HS-5 (cell line): ENCODE results near the gene GLO1.

Source experiments
- DNase-seq: peaks from one replicate; pipeline ENCODE4 v3.0.0-alpha.2; 2012; ENCODE audit warnings: low read depth

GLO1 gene

GRCh38 chr6:38702558-38703397 is at the start of gene GLO1:
Gene GLO1, minus strand, starts transcription at chr6:38703145. Its CDS starts 91 bp downstream, at chr6:38703054.
- DNase-seq: peak; percentile 92

GRCh38 chr6:38750968-38751615 is 48.1 kb upstream of the GLO1 start:
- DNase-seq: no peak

DNA sequence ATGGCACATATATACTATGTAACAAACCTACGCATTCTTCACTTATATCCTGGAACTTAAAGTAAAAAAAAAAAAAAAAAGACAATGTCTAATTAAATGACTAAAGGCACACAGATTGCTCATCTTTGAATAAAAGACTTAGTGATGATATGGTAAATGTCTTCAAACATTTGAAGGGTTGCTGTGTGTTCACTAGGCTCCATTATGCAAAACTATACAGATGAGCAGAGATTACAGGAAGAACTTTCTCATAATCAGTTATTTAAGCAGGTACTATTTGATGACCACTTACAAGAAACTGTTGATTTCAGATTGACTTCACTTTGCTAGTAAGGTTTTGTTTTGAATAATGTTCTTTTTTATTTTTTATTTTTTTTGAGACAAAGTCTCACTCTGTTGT is 46.5 kb upstream of the GLO1 start:
- no peak for DNase-seq

DNA sequence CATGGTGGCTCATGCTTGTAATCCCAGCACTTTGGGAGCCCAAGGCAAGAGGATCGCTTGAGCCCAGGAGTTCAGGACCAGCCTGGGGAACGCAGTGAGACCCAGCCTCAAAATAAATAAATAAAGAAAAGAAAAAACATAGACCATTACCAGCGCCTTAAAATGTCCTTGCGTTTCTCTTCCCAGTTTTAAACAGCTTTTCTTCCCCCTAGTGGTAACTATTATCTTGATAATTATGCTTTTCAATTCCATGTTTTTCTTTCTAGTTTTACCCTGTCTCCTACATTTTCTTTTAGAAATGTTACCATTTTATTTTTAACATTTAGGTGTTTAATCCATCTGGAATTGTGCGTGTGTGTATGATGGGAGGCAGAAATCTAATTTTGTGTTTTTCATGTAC is 36.6 kb upstream of the GLO1 start:
- no peak for DNase-seq

- DNase-seq: no peak
Measured at GRCh38 chr6:38738261-38738660, 35.3 kb upstream of the GLO1 start.

GRCh38 chr6:38736951-38737350 is 34.0 kb upstream of the GLO1 start:
- no peak for DNase-seq

GRCh38 chr6:38730140-38730862 is 27.4 kb upstream of the GLO1 start:
- no peak for DNase-seq

DNA sequence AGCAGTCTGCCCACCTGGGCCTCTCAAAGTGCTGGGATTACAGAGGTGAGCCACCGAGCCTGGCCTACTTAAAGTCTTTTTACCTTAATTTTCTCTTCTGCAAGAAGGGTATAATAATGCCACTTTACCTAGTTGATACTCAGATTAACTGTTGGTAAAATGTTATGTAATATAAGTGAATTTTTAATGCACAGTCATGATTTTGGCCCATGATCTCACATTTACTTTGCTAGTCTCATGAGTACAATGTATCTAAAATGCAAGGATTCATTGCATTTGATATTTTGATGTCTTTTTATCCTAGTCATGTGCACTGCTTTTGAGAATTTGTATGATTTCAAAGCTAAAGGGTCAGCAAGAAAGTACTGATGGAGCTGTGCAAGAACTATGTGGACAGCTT is 25.3 kb upstream of the GLO1 start:
- DNase-seq: no peak

DNA sequence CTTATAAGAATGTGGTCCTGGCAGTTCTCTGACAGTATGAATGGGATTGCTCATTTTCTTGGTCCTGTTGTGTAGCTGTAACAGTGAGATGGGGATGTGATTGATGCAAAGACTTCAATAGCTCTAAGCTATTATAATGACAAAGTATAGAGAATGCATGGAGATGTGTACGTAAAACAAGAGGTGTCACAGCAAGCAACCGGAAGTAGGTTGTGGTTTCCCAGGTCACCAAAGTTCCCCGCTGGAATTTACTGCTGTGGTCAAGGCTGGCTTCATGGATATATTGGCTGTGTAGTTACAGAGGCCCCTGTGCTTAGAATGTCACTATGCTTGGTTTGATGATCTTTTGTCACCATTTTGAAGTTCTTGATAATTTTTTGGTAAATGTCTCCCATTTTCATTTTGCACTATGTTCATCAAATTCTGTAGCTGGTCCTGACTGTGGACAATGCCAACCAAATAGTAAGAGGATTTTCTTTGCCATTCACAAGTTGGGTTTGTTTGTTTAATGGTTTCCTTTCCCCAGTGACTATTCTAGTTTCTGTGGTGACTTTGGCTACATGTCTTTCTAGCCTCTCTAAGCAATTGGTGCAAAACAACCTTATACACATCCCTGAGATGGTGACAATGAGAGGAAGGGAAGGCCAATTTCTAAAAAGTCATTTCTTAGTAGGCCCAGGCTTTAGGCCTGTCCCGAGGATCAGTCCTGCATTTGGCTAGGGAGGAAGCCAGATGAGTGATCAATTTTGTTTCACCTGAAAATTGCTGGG is 22.7 kb upstream of the GLO1 start:
- no peak for DNase-seq

DNA sequence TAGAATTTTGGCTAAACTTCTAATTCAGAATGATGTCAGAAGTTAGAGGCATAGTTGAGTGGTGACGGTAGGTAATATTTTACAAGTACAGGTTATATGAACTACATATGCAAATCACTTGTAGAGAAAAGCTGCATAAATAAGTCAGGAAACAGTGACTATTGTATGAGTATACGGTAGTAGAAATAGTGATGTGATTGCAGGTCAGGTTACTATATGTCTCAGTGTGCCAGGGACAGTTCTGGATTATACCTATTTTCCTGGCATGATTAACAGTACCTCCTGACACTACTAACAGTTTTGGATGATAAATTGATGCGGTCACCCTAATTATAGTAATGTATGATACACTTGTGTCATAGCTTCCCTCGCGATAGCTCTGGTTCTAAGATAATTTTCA is 21.4 kb upstream of the GLO1 start:
- DNase-seq: no peak

DNA sequence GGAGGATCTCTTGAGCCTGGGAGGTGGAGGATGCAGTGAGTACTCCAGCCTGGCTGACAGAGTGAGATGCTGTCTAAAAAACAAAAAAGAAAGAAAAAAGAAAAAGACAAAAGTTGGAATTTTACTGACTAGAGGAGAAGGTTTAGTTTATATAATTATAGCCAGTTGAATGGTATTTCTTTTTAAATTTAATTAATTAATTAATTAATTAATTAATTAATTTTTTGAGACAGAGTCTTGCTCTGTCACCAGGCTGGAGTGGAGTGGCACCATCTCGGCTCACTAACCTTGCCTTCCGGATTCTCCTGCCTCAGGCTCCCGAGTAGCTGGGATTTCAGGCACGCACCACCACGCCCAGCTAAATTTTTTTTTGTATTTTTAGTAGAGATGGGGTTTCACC is 20.8 kb upstream of the GLO1 start:
- no peak for DNase-seq

DNA sequence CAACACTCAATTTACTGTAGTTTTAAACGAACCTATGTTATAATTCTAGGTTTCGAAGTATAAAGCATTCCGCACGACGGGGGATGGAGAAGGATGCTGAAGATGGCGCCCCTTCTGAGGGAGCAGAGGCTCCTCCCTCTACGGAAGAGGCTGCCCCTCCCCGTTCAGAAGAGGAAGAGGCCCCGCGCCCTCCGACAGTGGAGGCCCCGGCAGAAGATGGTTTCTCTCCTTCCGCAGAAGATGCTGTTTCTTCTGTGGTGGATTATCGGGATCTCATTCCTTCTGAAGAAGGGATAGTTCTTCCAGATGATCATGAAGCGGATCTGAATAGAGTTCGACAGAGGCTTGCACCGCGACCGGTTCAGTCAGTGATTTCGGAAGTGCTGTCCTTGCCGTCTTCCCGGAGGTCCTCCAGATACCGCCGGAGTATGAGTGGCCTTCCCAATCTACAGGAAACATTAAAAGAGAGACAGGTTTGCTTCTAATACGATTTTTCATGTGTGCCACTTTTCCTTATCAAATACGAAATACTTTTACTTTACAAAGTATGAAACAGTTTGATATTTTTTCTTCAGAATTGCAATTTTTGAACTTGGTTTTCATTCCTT is 19.9 kb upstream of the GLO1 start:
- DNase-seq: no peak

- DNase-seq: no peak
Measured at GRCh38 chr6:38722038-38722437, 19.1 kb upstream of the GLO1 start.

DNA sequence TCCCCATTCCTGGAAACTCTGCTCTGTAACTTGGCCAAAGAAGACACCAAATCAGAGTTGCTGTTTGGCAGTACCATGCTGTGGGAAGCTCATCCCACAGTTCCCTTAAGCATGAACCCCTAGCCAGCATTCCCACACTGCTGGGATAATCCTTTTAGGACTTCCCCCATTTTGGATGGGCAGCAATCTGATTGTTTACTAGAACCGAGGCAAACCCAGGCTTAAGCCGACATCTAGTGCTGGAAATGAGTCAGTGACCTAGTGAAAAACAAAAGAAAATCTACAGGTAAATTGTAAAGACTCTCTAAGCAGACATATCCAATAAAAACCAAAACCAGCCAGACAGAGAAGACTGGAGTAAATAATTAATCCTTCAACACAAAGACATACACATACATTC is 17.4 kb upstream of the GLO1 start:
- no peak for DNase-seq

DNA sequence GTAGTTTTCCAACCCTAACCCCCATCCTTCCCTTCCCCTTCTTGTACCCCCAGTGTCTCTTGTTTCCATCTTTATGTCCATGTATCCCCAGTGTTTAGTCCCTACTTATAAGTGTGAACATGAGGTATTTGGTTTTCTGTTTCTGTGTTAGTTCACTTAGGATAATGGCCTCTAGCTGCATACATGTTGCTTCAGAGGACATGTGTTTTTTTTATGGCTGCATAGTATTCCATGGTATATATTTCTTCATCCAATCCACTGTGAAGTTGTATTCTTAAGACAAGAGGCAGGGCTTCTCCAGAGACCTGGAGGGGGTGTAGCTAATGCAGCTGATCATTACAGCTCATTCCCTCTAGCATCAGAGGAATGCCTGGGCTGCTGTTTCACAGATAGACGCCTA is 16.4 kb upstream of the GLO1 start:
- DNase-seq: no peak

- no peak for DNase-seq
Measured at GRCh38 chr6:38716825-38717224, 13.9 kb upstream of the GLO1 start.

- no peak for DNase-seq
Measured at GRCh38 chr6:38715016-38715689, 12.2 kb upstream of the GLO1 start, which contains the start of gene DNAH8. Gene DNAH8, plus strand, starts transcription at chr6:38715311. Its CDS starts 7,499 bp downstream, at chr6:38722810.

DNA sequence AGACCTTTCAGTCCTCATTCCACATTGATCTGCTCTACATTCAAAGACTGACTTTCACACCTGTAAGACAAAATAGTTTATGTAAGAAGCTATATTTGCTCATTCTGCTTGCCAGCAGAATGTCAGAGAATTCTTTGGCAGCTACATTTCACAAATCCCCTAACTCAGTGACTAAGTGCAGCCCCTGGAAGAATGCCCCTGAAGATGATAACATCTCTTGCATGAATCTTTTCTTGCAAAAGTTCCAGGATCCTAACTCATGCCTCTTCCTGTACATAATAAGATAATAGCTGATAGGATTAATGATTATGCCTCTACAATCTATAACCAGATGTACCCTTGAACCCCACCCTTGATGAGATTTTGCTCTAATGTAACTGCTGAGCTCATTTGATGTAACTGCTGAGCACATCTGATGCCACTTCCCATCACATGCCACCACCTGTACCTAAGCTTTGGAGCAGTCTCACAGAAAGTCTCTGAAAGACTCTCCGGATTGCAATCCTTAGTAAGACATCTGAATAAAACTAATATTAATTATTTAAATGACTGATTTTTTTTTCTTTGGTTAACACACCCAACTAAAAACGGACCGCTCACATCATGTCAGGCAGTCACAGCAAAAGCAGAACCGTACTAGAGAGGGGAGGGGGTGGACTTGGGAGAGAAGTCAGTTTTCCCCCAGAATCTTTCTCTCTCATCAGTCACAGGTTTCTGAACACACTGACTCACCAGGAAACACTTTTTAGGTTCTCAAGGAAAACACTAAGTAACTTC is 11.5 kb upstream of the GLO1 start:
- no peak for DNase-seq

DNA sequence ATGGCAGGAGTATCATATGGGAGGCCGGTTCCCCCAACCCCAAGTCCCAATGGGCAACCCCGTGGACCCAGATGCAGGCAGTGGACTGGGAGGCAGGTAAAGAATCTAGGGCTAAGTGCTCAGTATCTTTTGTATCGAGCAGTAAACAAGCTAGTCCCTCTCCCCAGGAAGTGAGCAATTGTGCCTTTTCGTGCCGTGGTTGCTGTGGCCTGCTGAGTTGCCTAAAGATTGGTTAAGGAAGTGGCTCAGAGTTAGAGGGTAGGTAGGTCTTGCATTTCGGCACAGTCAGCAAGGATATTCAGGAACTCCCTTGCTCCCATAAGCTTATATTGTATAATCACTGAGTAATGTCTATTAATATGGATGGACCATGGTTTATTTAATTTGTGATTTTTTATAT is 10.9 kb upstream of the GLO1 start:
- DNase-seq: no peak

DNA sequence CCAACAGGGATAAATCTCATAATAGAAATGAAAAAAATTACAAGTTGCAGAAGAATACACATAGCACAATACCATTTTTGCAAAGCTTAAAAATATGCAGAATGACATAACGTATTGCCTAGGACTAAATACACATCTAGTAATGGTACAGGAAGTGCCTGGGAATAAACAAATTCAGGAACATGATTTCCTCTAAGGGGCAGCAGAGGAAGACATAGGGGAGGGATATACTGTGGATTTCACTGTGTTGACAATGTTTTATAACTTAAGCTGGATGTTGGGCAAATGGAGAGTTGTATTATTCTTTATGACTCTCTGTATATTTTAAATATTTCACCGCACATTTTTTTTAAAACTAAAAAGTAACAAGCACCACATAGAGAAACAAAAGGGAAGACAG is 5.6 kb upstream of the GLO1 start:
- DNase-seq: no peak
